Activated CD4-positive, alpha-beta memory T cell treated with anti-CD3 and anti-CD28 coated beads for 36 hours (primary cell): ENCODE data around the gene LTBP3. TPM values are rescaled to one million over a fixed set of nuclear protein-coding genes. Genes with fewer than 3 reads are reported as not detected.

Experiments used
- CTCF ChIA-PET: fragments of 350-600 bp; sonication (Branson Sonifier 250); formaldehyde crosslinking; loops from one replicate; lab custom pipeline; 2021; ENCODE audit warnings: antibody characterized with exemption, inconsistent platforms; lab: Charles Lee
- POLR2A ChIA-PET: fragments of 350-600 bp; sonication (Branson Sonifier 250); formaldehyde crosslinking; loops from one replicate; lab custom pipeline; 2021; ENCODE audit warnings: antibody characterized with exemption; lab: Charles Lee
- DNase-seq: peaks from one replicate; pipeline ENCODE4 v3.0.0-alpha.2; 2020
- H3K27ac Mint-ChIP-seq: one replicate; pipeline ENCODE4 v1.8.0; 2021; ENCODE audit warnings: mixed read lengths
- H3K27me3 Mint-ChIP-seq: one replicate; pipeline ENCODE4 v1.8.0; 2021; ENCODE audit warnings: mixed read lengths
- H3K36me3 Mint-ChIP-seq: one replicate; pipeline ENCODE4 v1.8.0; 2021; ENCODE audit warnings: mixed read lengths
- H3K4me1 Mint-ChIP-seq: one replicate; pipeline ENCODE4 v1.8.0; 2021; ENCODE audit warnings: low read depth, mixed read lengths
- H3K4me3 Mint-ChIP-seq: one replicate; pipeline ENCODE4 v1.8.0; 2021; ENCODE audit warnings: mild to moderate bottlenecking, mixed read lengths
- H3K9me3 Mint-ChIP-seq: one replicate; pipeline ENCODE4 v1.8.0; 2021; ENCODE audit warnings: mixed read lengths
- intact Hi-C: fragments of 100-400 bp; cut with micrococcal nuclease; formaldehyde crosslinking; loops from one replicate; pipeline ENCODE4 v1.15.1; 2023
- total RNA-seq, 2 experiments: library from RNA; stranded (reverse); gene quantifications; one replicate each; pipeline ENCODE4 v1.2.3, GENCODE V29; 2021

LTBP3 gene
- total RNA-seq, 2 experiments from 2014 or later, result 60.7 to 63.3 TPM

DNA sequence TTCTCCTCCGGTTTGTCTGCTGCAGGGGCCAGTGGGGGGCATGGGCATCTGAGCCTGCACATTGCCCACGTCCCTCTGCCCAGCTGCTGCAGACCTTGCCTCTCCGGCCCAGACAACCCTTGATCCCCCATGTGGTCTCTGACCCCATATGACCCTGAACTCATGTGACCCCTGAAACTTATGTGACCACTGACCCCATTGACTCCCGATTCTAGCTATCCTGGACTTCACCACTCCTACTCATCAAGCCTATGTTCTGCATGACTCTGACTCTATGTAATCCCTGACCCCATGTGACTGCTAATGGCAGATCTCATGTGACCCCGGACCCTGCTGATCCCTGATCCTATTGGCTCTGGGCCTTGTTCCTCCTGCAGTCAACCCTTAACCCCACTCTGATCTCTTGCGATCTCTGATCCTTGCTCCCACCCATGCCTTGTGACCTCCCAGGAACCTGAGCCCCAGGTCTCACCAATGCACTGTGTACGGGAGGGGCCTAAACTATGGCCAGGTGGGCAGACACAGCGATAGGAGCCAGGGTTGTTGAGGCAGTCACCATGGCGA lies 5.7 kb downstream of the LTBP3 start:
- no peaks in the 10 kb centered on the region for H3K9me3 Mint-ChIP-seq
- CTCF ChIA-PET, result interaction anchor here (0.6 to 2.6 kb wide), 5 partner anchors 9 to 222 kb away, joined by 3 to 31 read pairs (median 11); partner anchors contain the start of genes FAM89B and ZNRD2
- H3K4me1 Mint-ChIP-seq, result peaks cover 70% of the 10 kb centered on the region
- peak overlapping the region; percentile 1 for H3K4me3 Mint-ChIP-seq
- intact Hi-C loops, result no loop called here
- no peaks in the 10 kb centered on the region for H3K27me3 Mint-ChIP-seq
- H3K27ac Mint-ChIP-seq, result no peak overlapping the region
- DNase-seq, result no peak
- H3K36me3 Mint-ChIP-seq, result peaks cover 14% of the 10 kb centered on the region
- POLR2A ChIA-PET, result interaction anchor here (0.8 to 2.2 kb wide), 5 partner anchors 12 to 130 kb away, joined by 3 to 7 read pairs (median 4); partner anchors contain the start of genes NEAT1 and SCYL1

DNA sequence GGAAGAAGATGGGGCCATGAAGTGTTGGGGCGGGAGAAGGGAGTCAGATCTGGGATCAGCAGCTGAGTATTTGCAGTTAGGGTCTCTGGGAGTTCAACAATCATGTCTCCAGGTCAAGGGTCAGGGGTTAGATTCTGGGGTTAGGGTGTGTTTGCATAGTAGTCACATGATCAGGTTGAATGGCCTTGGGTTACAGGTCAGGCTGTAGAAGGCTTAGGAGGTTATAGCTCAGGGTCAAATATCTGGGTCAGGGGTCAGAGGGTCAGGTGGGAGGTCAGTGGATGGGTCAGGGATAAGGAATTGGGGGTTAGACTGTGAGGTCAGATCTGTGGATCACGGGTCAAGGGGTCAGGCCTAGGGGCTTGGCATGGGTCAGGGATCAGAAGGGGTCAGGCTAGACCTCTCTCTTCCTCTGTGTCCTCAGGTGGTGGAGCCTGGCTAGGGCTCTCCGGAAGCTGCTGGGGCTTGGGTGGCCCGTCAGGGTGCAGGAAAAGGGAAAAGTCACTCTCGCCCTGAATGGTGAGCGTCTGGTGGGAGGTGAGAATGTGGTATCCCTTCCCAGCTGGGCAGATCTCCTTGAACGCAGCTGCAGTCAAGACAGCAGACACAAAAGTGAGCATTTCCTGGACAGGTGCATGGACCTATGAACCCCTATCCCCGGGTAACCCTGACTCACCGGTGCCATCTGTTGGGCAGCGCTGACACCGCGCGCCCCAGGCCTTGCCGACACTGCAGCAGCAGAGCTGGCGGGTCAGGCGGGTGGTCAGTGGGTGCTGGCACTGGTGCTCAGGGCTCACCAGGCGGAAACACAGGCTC lies 6.4 kb downstream of the LTBP3 start:
- peak overlapping the region; percentile 1 for H3K4me3 Mint-ChIP-seq
- no peaks in the 10 kb centered on the region for H3K9me3 Mint-ChIP-seq
- H3K27me3 Mint-ChIP-seq, result no peaks in the 10 kb centered on the region
- H3K4me1 Mint-ChIP-seq, result peaks cover 69% of the 10 kb centered on the region
- ChIA-PET POLR2A (interaction anchor here (0.8 to 2.2 kb wide), 5 partner anchors 12 to 129 kb away, joined by 3 to 7 read pairs (median 4); partner anchors contain the start of genes NEAT1 and SCYL1), CTCF (interaction anchor here (0.6 to 2.6 kb wide), 5 partner anchors 10 to 222 kb away, joined by 3 to 31 read pairs (median 11); partner anchors contain the start of genes FAM89B and ZNRD2)
- H3K27ac Mint-ChIP-seq, result peak overlapping the region; percentile 23
- DNase-seq, result peak; percentile 77
- intact Hi-C loops, result no loop called here
- peaks cover 14% of the 10 kb centered on the region for H3K36me3 Mint-ChIP-seq

DNA sequence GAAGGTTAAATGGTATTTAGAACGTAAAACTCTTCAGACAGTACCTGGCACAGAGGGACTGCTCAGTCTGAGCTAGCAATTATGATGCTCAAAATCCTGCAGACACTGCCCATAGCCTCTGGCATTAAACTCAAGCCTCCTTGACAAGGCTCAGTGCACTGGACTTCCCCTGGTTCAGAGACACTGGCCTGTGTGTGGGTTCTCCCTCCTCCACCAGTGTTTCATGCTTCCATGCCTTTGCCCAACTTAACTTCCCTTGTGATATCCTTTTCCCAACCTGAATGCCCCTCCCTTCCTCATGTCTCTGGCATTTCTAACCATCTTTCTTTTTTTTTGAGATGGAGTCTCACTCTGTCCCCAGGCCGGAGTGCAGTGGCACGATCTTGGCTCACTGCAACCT lies 9.1 kb downstream of the LTBP3 start:
- Mint-ChIP-seq H3K27ac (no peak overlapping the region), H3K4me1 (peaks cover 61% of the 10 kb centered on the region), H3K9me3 (no peaks in the 10 kb centered on the region), H3K4me3 (no peak overlapping the region), H3K27me3 (no peaks in the 10 kb centered on the region), H3K36me3 (peaks cover 15% of the 10 kb centered on the region)
- ChIA-PET CTCF (interaction anchor here (1.6 to 10.8 kb wide), 2 partner anchors 9 to 25 kb away, joined by 5 to 176 read pairs; partner anchors contain the start of genes EHBP1L1, FAM89B and ZNRD2), POLR2A (interaction anchor here (1.3 kb wide), 1 partner anchor 17 kb away, joined by 4 read pairs; no protein-coding TSS in a partner anchor)
- intact Hi-C loops, result no loop called here
- no peak for DNase-seq

DNA sequence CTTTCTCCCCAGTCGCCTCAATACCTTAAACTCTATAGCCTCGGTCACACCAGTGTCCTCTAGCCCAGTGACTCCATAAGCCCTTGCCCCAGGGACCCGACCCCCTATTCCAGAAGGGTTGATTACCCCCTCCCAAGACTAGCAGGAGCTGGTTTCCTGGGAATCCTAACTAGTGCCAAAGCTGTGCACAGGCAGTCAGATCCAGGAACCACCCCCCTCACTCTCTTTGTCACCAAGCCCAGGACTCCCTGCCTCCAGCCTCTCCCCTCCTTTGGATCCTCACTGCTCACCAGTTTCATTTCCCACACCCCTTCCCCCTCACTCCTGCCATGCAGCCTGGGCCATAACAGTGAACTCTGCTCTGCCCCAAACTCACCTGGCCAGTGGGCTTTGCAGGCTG lies 9.8 kb downstream of the LTBP3 start:
- DNase-seq, result no peak
- intact Hi-C loops, result no loop called here
- Mint-ChIP-seq H3K27me3 (no peaks in the 10 kb centered on the region), H3K9me3 (no peaks in the 10 kb centered on the region), H3K36me3 (peaks cover 19% of the 10 kb centered on the region), H3K27ac (peak overlapping the region; percentile 38), H3K4me3 (no peak overlapping the region), H3K4me1 (peaks cover 60% of the 10 kb centered on the region)
- CTCF ChIA-PET, result interaction anchor here (1.6 to 10.8 kb wide), 2 partner anchors 8 to 26 kb away, joined by 5 to 176 read pairs; partner anchors contain the start of genes EHBP1L1, FAM89B and ZNRD2
- POLR2A ChIA-PET, result interaction anchor here (1.3 kb wide), 1 partner anchor 18 kb away, joined by 4 read pairs; no protein-coding TSS in a partner anchor

DNA sequence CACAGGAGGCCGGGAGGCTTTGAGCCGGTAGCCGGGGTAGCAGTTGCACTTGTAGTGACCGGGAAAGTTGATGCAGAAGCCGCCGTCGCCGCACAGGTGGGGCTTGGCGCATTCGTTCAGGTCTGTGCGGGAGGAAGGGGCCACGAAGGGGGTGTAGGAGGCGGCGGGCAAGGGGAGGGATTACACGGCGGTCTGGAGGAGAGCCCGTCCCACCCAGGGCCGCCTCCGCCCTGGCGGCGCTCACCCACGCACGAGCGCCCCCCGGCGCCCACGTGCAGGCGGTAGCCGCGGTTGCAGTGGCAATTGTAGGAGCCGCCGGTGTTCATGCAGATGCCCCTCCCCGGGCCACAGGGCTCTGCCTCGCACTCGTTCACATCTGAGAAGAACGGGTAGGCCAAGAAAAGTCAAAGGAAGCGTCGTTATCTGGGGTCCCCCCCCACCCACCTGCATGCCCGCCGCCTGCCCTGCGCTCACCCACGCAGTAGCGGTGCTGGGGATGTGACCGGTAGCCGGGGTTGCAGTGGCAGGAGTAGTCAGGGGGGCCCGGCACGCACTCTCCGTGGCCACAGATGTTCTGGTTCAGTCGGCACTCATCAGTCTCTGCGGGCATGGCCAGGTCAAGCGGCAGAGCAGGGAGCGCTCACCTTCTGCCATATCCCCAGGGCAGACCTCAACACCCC lies 10.6 kb downstream of the LTBP3 start:
- peaks cover 19% of the 10 kb centered on the region for H3K36me3 Mint-ChIP-seq
- no peak for DNase-seq
- H3K9me3 Mint-ChIP-seq, result no peaks in the 10 kb centered on the region
- ChIA-PET CTCF (interaction anchor here (1.6 to 10.8 kb wide), 3 partner anchors 7 to 41 kb away, joined by 5 to 176 read pairs (median 8); partner anchors contain the start of genes EHBP1L1, FAM89B and ZNRD2), POLR2A (interaction anchor here (0.9 kb wide), 3 partner anchors 10 to 28 kb away, joined by 3 read pairs; partner anchors contain the start of genes EHBP1L1 and ZNRD2)
- no peak overlapping the region for H3K27ac Mint-ChIP-seq
- H3K4me3 Mint-ChIP-seq, result peak overlapping the region; percentile 2
- peaks cover 53% of the 10 kb centered on the region for H3K4me1 Mint-ChIP-seq
- H3K27me3 Mint-ChIP-seq, result no peaks in the 10 kb centered on the region
- intact Hi-C loops, result no loop called here

DNA sequence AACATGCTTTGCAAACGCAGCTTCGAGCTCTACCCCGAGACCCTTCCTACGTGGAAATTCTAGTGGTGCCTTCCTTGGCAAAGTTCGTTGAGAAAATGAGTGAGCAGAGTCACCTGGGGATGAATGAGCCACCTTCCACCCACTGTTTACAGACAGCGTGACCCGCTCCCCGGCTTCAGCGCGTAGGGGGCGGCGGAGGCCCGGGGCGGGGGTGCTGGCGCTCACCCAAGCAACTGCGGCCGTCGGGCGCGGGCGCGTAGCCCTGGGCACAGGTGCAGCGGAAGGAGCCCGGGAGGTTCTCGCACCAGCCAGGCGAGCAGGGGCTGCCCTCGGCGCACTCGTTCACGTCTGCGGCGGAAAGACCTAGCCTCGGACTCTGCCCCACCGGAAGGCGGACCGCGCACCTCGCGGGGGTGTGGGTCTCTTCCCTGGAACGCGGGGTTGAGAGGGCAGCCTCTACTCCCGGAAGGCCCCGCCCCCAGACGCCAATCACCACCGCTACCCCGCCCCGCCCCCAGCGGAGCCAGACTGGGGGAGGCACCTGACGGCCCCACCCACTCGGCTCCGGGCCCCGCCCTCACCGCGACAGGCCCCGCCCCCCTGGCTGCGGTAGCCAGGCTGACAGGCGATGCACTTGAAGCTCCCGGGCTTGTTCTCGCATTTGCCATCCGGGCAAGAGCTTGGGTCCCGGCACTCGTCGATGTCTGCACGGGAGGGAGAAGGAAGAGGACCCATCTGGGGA lies 11.8 kb downstream of the LTBP3 start:
- intact Hi-C loops, result loop anchor here (1.0 kb wide), 2 partner anchors 11 to 24 kb away; partner anchors contain the start of gene ZNRD2
- DNase-seq, result peak; percentile 99
- Mint-ChIP-seq H3K4me3 (peak overlapping the region; percentile 77), H3K4me1 (peaks cover 47% of the 10 kb centered on the region), H3K36me3 (peaks cover 12% of the 10 kb centered on the region), H3K9me3 (no peaks in the 10 kb centered on the region), H3K27me3 (no peaks in the 10 kb centered on the region), H3K27ac (peak overlapping the region; percentile 88)
- CTCF ChIA-PET, result interaction anchor here (1.0 to 10.8 kb wide), 5 partner anchors 9 to 42 kb away, joined by 3 to 176 read pairs (median 5); partner anchors contain the start of genes EHBP1L1, FAM89B and ZNRD2
- POLR2A ChIA-PET, result interaction anchor here (0.6 to 1.0 kb wide), 7 partner anchors 11 to 41 kb away, joined by 3 to 5 read pairs (median 3); partner anchors contain the start of genes EHBP1L1 and ZNRD2

DNA sequence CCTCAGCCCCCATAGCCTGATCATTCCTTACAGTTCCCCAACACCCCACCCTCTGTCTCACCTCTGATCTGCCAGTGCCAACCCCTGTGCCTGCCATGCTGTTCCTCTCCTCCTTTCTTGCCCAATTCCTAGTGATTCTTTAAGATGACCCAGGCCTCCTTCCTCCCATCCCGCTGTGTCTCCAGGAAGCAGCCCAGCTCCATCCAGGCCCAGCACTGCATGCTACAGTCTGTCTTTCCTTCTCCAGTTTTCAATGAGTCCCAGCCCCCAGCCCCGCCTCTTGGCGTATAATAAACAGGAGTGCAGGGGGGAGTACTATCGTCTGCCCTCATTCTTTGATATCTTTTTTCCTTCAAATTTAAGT lies 12.3 kb downstream of the LTBP3 start:
- ChIA-PET CTCF (interaction anchor here (2.3 to 10.8 kb wide), 2 partner anchors 28 to 42 kb away, joined by 8 to 176 read pairs; partner anchors contain the start of genes EHBP1L1, FAM89B and ZNRD2), POLR2A (interaction anchor here (0.6 to 0.9 kb wide), 2 partner anchors 25 to 41 kb away, joined by 3 read pairs; partner anchors contain the start of gene ZNRD2)
- Mint-ChIP-seq H3K4me3 (peak overlapping the region; percentile 77), H3K27me3 (no peaks in the 10 kb centered on the region), H3K27ac (peak overlapping the region; percentile 88), H3K4me1 (peaks cover 50% of the 10 kb centered on the region), H3K36me3 (peaks cover 10% of the 10 kb centered on the region), H3K9me3 (no peaks in the 10 kb centered on the region)
- intact Hi-C loops, result loop anchor here (1.0 kb wide), 2 partner anchors 11 to 24 kb away; partner anchors contain the start of gene ZNRD2
- no peak for DNase-seq

DNA sequence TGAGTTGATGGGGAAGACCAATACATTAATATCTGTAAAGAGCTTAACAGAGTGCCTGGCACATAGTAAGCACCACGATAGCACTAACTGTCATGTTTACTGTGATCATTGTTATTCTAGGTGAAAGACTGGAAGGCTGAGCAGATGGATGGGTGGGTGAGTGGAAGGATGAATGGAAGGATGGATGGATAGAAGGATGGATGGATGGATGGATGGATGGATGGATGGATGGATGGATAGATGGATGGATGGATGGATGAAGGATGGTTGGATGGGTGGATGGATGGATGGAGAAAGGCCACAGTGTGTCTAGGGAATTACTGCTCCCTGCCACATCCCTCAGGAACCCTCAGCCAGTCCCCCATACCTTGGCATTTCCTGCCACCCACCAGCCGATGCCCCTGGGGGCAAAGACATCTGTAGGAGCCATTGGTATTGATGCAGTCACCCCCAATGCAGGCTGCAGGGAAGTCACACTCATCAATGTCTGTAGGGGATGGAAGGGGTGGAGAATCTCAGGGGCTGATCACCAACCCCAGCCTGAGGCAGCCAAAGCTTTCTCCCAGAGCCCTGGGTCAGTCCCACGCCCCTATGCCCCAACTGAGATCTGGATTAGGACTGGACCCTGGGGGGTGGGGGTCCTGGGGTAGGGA lies 15.3 kb downstream of the LTBP3 start:
- Mint-ChIP-seq H3K4me3 (no peak overlapping the region), H3K27ac (peak overlapping the region; percentile 4), H3K9me3 (no peaks in the 10 kb centered on the region), H3K4me1 (peaks cover 37% of the 10 kb centered on the region), H3K36me3 (peaks cover 8% of the 10 kb centered on the region), H3K27me3 (no peaks in the 10 kb centered on the region)
- intact Hi-C loops, result no loop called here
- CTCF ChIA-PET, result interaction anchor here (3.2 to 10.8 kb wide), 5 partner anchors 9 to 51 kb away, joined by 31 to 176 read pairs (median 50); partner anchors contain the start of genes EHBP1L1, FAM89B and ZNRD2
- no peak for DNase-seq
- POLR2A ChIA-PET, result interaction anchor here (0.9 to 3.3 kb wide), 2 partner anchors 30 to 72 kb away, joined by 3 to 17 read pairs; partner anchors contain the start of gene FAM89B

DNA sequence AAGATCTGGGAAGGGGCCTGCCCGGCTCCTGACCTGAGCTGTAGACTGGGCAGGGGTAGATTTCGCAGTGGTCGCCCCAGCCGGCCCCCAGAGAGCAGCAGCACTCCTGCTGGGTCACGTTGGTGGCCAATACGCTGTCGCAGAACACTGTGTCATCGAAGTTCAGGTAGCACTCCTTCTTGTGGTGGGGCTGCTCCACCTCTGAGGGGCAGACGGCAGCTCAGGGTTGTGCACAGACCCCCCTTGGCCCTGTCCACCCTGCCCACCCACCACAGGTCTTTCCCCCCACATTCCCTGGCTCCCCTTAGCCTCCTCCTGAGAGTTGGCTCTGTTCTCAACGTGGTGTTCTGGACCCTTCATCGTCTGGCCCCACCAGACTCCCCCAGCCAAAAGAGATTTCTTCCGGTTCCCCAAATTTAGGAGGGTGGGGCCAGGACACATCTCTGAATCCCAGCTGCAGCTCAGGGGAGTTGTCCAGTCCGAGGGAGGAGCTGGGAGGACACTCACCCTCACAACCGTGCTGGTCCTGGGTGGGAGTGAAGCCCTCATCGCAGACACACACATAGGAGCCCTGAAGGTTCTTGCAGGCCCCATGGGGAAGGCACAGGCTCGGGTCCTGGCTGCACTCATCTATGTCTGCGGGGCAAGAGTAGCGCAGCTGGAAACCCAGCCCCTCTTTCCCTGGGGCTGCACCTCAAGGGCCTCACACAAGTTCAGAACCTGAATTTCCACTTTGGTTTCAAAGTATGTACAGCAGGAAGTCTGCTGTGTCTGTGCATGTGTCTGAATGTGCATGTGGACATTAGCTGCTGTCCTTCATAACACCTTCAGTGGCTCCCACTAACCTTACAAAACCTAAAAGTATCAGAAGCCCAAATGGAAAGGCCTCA lies 16.8 kb downstream of the LTBP3 start:
- CTCF ChIA-PET, result interaction anchor here (0.7 to 10.8 kb wide), 27 partner anchors 7 to 211 kb away, joined by 3 to 176 read pairs (median 5); partner anchors contain the start of genes EHBP1L1, FAM89B, FRMD8 and LTBP3
- Mint-ChIP-seq H3K36me3 (peaks cover 10% of the 10 kb centered on the region), H3K27me3 (no peaks in the 10 kb centered on the region), H3K9me3 (no peaks in the 10 kb centered on the region), H3K4me3 (peak overlapping the region; percentile 79), H3K4me1 (peaks cover 27% of the 10 kb centered on the region), H3K27ac (peak overlapping the region; percentile 87)
- DNase-seq, result no peak
- POLR2A ChIA-PET, result interaction anchor here (0.7 to 3.3 kb wide), 10 partner anchors 12 to 354 kb away, joined by 3 to 17 read pairs (median 6); partner anchors contain the start of genes FAM89B, NEAT1, PCNX3 and ZNRD2
- intact Hi-C loops, result loop anchor here (2.0 kb wide), 1 partner anchor 15 kb away; no protein-coding TSS in a partner anchor
